ENCODE data around the gene ANKIB1. TPM values are rescaled to one million over a fixed set of nuclear protein-coding genes. Genes with fewer than 3 reads are reported as not detected.

The ANKIB1 gene
- polyA plus RNA-seq, 4 donors = 35.1 to 56.0 (median 44.9) TPM

GRCh38 chr7:92259610-92260247 is 14.0 kb downstream of the ANKIB1 start:
- DNase-seq (ENCODE audit: low read depth in 4 of 4, low spot score in 2 of 4) = no peak

GRCh38 chr7:92260248-92260781 is 14.5 kb downstream of the ANKIB1 start:
- no peak for DNase-seq (ENCODE audit: low read depth in 4 of 4, low spot score in 2 of 4)

GRCh38 chr7:92266415-92267241 is 20.9 kb downstream of the ANKIB1 start:
- no peak for DNase-seq (ENCODE audit: low read depth in 4 of 4, low spot score in 2 of 4)

GRCh38 chr7:92268921-92269320 is 23.1 kb downstream of the ANKIB1 start:
- DNase-seq (ENCODE audit: low read depth in 4 of 4, low spot score in 2 of 4) = no peak

GRCh38 chr7:92275327-92275726 is 29.6 kb downstream of the ANKIB1 start:
- no peak for DNase-seq (ENCODE audit: low read depth in 4 of 4, low spot score in 2 of 4)

GRCh38 chr7:92276460-92276864 is 30.7 kb downstream of the ANKIB1 start:
- no peak for DNase-seq (ENCODE audit: low read depth in 4 of 4, low spot score in 2 of 4)

- no peak for DNase-seq (ENCODE audit: low read depth in 4 of 4, low spot score in 2 of 4)
Observed at GRCh38 chr7:92279396-92280031, 33.7 kb downstream of the ANKIB1 start.

- no peak for DNase-seq (ENCODE audit: low read depth in 4 of 4, low spot score in 2 of 4)
Observed at GRCh38 chr7:92281031-92281430, 35.3 kb downstream of the ANKIB1 start.

- DNase-seq (ENCODE audit: low read depth in 4 of 4, low spot score in 2 of 4) = no peak
Observed at GRCh38 chr7:92282221-92282814, 36.5 kb downstream of the ANKIB1 start.

GRCh38 chr7:92282930-92283329 is 37.2 kb downstream of the ANKIB1 start:
- no peak for DNase-seq (ENCODE audit: low read depth in 4 of 4, low spot score in 2 of 4)

GRCh38 chr7:92289321-92289720 is 43.5 kb downstream of the ANKIB1 start:
- no peak for DNase-seq (ENCODE audit: low read depth in 4 of 4, low spot score in 2 of 4)

GRCh38 chr7:92292981-92293380 is 47.2 kb downstream of the ANKIB1 start:
- no peak for DNase-seq (ENCODE audit: low read depth in 4 of 4, low spot score in 2 of 4)

GRCh38 chr7:92293896-92294590 is 48.3 kb downstream of the ANKIB1 start:
- DNase-seq (ENCODE audit: low read depth in 4 of 4, low spot score in 2 of 4) = no peak

GRCh38 chr7:92295391-92295790 is 49.6 kb downstream of the ANKIB1 start:
- DNase-seq (ENCODE audit: low read depth in 4 of 4, low spot score in 2 of 4) = no peak

- no peak for DNase-seq (ENCODE audit: low read depth in 4 of 4, low spot score in 2 of 4)
Observed at GRCh38 chr7:92296235-92296634, 50.5 kb downstream of the ANKIB1 start.

- no peak for DNase-seq (ENCODE audit: low read depth in 4 of 4, low spot score in 2 of 4)
Observed at GRCh38 chr7:92296880-92297445, 51.2 kb downstream of the ANKIB1 start.

GRCh38 chr7:92297736-92298135 is 52.0 kb downstream of the ANKIB1 start:
- DNase-seq (ENCODE audit: low read depth in 4 of 4, low spot score in 2 of 4) = no peak

GRCh38 chr7:92303761-92304160 is 58.0 kb downstream of the ANKIB1 start:
- DNase-seq (ENCODE audit: low read depth in 4 of 4, low spot score in 2 of 4) = no peak

- DNase-seq (ENCODE audit: low read depth in 4 of 4, low spot score in 2 of 4) = no peak
Observed at GRCh38 chr7:92304406-92304893, 58.7 kb downstream of the ANKIB1 start.

- no peak for DNase-seq (ENCODE audit: low read depth in 4 of 4, low spot score in 2 of 4)
Observed at GRCh38 chr7:92306153-92306552, 60.4 kb downstream of the ANKIB1 start.
